HCT116 (cell line): ENCODE measurements around the gene CNST. TPM values are rescaled to one million over a fixed set of nuclear protein-coding genes. Genes with fewer than 3 reads are reported as not detected.

Experiments
- ATAC-seq: fragments of 200-7000 bp; cut with Tn5 transposase; 2 replicates; pipeline ENCODE4 v1.9.1; 2020; ENCODE audit warnings: mild to moderate bottlenecking, moderate library complexity
- BruUV-seq: library from RNA; stranded (reverse); fragments of 400-500 nt; replicated peaks from 2 replicates; lab custom pipeline; 2021; lab: Mats Ljungman, UMichigan
- CTCF ChIA-PET: fragments of 300-600 bp; sonication (Branson Sonifier 250); formaldehyde crosslinking; loops from one replicate; lab custom pipeline; 2021; ENCODE audit warnings: antibody characterized with exemption; lab: Charles Lee
- POLR2A ChIA-PET: fragments of 300-600, 350-600 bp; sonication (Branson Sonifier 250); formaldehyde crosslinking; loops from one replicate; lab custom pipeline; 2021; ENCODE audit warnings: antibody characterized with exemption; lab: Charles Lee
- RAD21 ChIA-PET, 2 experiments: fragments of 300-600 bp; sonication (Branson Sonifier 250); formaldehyde crosslinking; loops; one replicate each; lab custom pipeline; 2023; ENCODE audit warnings: low total read pairs in 2 of 2; ENCODE audit not compliant: uncharacterized antibody in 2 of 2, unreplicated experiment in 2 of 2, low non-redundant PET in 1 of 2; lab: Charles Lee
- DNase-seq: peaks from one replicate; pipeline ENCODE4 v3.0.0-alpha.2; 2010; ENCODE audit warnings: low read depth, low spot score
- H2AFZ ChIP-seq: fragments of 200-600 bp; shearing (Covaris generic), sonication (generic); 2 replicates; pipeline ENCODE4 v1.6.1; 2017; ENCODE audit warnings: low read depth, mixed run types, mixed read lengths, antibody characterized with exemption, low read length; ENCODE audit not compliant: poor library complexity, severe bottlenecking
- H3K27ac ChIP-seq: 2 replicates; pipeline ENCODE4 v1.5.1; 2012; ENCODE audit warnings: low read depth, low read length
- H3K27me3 ChIP-seq: fragments of 200-600 bp; sonication (generic); 2 replicates; pipeline ENCODE4 v1.6.1; 2016; ENCODE audit warnings: mixed run types, low read length, mixed read lengths; ENCODE audit not compliant: insufficient read depth
- H3K36me3 ChIP-seq, 2 experiments: fragments of 200-500 bp in 1 of 2; fragments of 200-600 bp in 1 of 2; sonication (Bioruptor generic) in 1 of 2; sonication (generic) in 1 of 2; 2 replicates each; pipeline versions ENCODE4 v1.5.1 to v1.6.1; 2014 to 2016; ENCODE audit warnings: low read length in 2 of 2, inconsistent platforms in 1 of 2, mixed read lengths in 1 of 2, mixed run types in 1 of 2; ENCODE audit not compliant: insufficient read depth in 2 of 2, control insufficient read depth in 1 of 2
- H3K4me1 ChIP-seq, 2 experiments: fragments of 200-600 bp in 1 of 2; sonication (generic) in 1 of 2; 2 replicates each; pipeline versions ENCODE4 v1.5.1 to v1.6.1; 2012 to 2017; ENCODE audit warnings: low read length in 2 of 2, inconsistent platforms in 1 of 2, mild to moderate bottlenecking in 1 of 2, mixed read lengths in 1 of 2, mixed run types in 1 of 2, moderate library complexity in 1 of 2; ENCODE audit not compliant: insufficient read depth in 2 of 2, control insufficient read depth in 1 of 2
- H3K4me2 ChIP-seq: fragments of 200-600 bp; sonication (generic); 2 replicates; pipeline ENCODE4 v1.6.1; 2017; ENCODE audit warnings: mixed run types, low read length, mixed read lengths
- H3K4me3 ChIP-seq, 2 experiments: fragments of 200-600 bp in 1 of 2; sonication (generic) in 1 of 2; replicated peaks in 1 of 2; 2 replicates each; pipeline ENCODE4 v1.5.1; 2011 to 2016; ENCODE audit warnings: low read length in 2 of 2, control low read depth in 1 of 2, low read depth in 1 of 2, mild to moderate bottlenecking in 1 of 2, mixed read lengths in 1 of 2, mixed run types in 1 of 2
- H3K79me2 ChIP-seq: fragments of 200-600 bp; sonication (generic); 2 replicates; pipeline ENCODE4 v1.6.1; 2017; ENCODE audit warnings: mild to moderate bottlenecking, mixed run types, low read length, moderate library complexity, mixed read lengths; ENCODE audit not compliant: insufficient read depth
- H3K9ac ChIP-seq: fragments of 200-600 bp; sonication (generic); 2 replicates; pipeline ENCODE4 v1.6.1; 2016; ENCODE audit warnings: low read length, mixed read lengths
- H3K9me2 ChIP-seq: fragments of 200-600 bp; sonication (generic), shearing (Covaris generic); 2 replicates; pipeline ENCODE4 v1.6.1; 2017; ENCODE audit warnings: mixed run types, mild to moderate bottlenecking, moderate library complexity; ENCODE audit not compliant: insufficient read depth
- H3K9me3 ChIP-seq, 2 experiments: fragments of 200-500 bp in 1 of 2; fragments of 200-600 bp in 1 of 2; sonication (Bioruptor generic) in 1 of 2; sonication (generic) in 1 of 2; 2 replicates each; pipeline ENCODE4 v1.6.1; 2014 to 2017; ENCODE audit warnings: low read length in 2 of 2, mixed read lengths in 2 of 2, inconsistent platforms in 1 of 2, low read depth in 1 of 2, mild to moderate bottlenecking in 1 of 2, mixed run types in 1 of 2, moderate library complexity in 1 of 2; ENCODE audit not compliant: control insufficient read depth in 1 of 2, insufficient read depth in 1 of 2
- H4K20me1 ChIP-seq: fragments of 200-600 bp; sonication (generic), shearing (Covaris generic); 2 replicates; pipeline ENCODE4 v1.6.1; 2017; ENCODE audit warnings: mixed run types, mild to moderate bottlenecking, moderate library complexity; ENCODE audit not compliant: insufficient read depth
- ATF3 ChIP-seq: IDR thresholded peaks from 2 replicates; pipeline ENCODE4 v1.6.1; 2012
- CBX3 ChIP-seq: IDR thresholded peaks from 2 replicates; pipeline ENCODE4 v1.6.1; 2012; ENCODE audit warnings: low read depth
- CEBPB ChIP-seq: IDR thresholded peaks from 2 replicates; pipeline ENCODE4 v1.6.1; 2012; ENCODE audit warnings: low read depth
- EGR1 ChIP-seq: IDR thresholded peaks from 2 replicates; pipeline ENCODE4 v1.6.1; 2012; ENCODE audit warnings: low read depth
- ELF1 ChIP-seq: IDR thresholded peaks from 2 replicates; pipeline ENCODE4 v1.6.1; 2012; ENCODE audit warnings: low read depth, borderline replicate concordance
- EZH2 ChIP-seq: fragments of 200-600 bp; sonication (generic); IDR thresholded peaks from 2 replicates; pipeline ENCODE4 v1.6.1; 2017; ENCODE audit warnings: antibody characterized with exemption, mixed run types
- EZH2phosphoT487 ChIP-seq: fragments of 200-600 bp; IDR thresholded peaks from 2 replicates; pipeline ENCODE4 v1.6.1; 2018; ENCODE audit warnings: antibody characterized with exemption, borderline replicate concordance
- FOSL1 ChIP-seq: IDR thresholded peaks from 2 replicates; pipeline ENCODE4 v1.6.1; 2012; ENCODE audit warnings: low read depth
- POLR2A ChIP-seq: IDR thresholded peaks from 2 replicates; pipeline ENCODE4 v1.7.0; 2011; ENCODE audit warnings: borderline replicate concordance; ENCODE audit not compliant: insufficient read depth, insufficient read length; ENCODE audit errors: extremely low read depth
- REST ChIP-seq: IDR thresholded peaks from 2 replicates; pipeline ENCODE4 v1.6.1; 2012; ENCODE audit warnings: low read depth
- SIN3A ChIP-seq: IDR thresholded peaks from 2 replicates; pipeline ENCODE4 v1.6.1; 2012; ENCODE audit warnings: low read depth
- SRF ChIP-seq: IDR thresholded peaks from 2 replicates; pipeline ENCODE4 v1.6.1; 2012; ENCODE audit warnings: low read depth
- TCF7L2 ChIP-seq: IDR thresholded peaks from 2 replicates; pipeline ENCODE4 v1.7.0; 2011; ENCODE audit warnings: borderline replicate concordance, inconsistent platforms; ENCODE audit not compliant: insufficient read depth, insufficient read length; ENCODE audit errors: extremely low read depth
- YY1 ChIP-seq: IDR thresholded peaks from 2 replicates; pipeline ENCODE4 v1.6.1; 2011; ENCODE audit warnings: low read length, low read depth, moderate library complexity, mild to moderate bottlenecking; ENCODE audit not compliant: insufficient replicate concordance; ENCODE audit errors: extremely low read depth
- ZBTB33 ChIP-seq: IDR thresholded peaks from 2 replicates; pipeline ENCODE4 v1.6.1; 2011; ENCODE audit warnings: mild to moderate bottlenecking, low read length, moderate library complexity; ENCODE audit not compliant: insufficient replicate concordance; ENCODE audit errors: extremely low read depth
- ZFX ChIP-seq: fragments of 450-650 bp; IDR thresholded peaks from 2 replicates; pipeline ENCODE4 v1.6.1; 2017
- ZNF274 ChIP-seq: fragments of 200-500 bp; sonication (Bioruptor generic); IDR thresholded peaks from 2 replicates; pipeline ENCODE4 v1.6.1; 2014; ENCODE audit warnings: mild to moderate bottlenecking, low read depth, low read length, inconsistent platforms
- intact Hi-C: fragments of 100-400 bp; cut with micrococcal nuclease; formaldehyde crosslinking; loops from 2 replicates; pipeline ENCODE4 v1.10.0; 2022
- total RNA-seq: library from RNA; stranded (reverse); gene quantifications from one replicate; pipeline ENCODE4 v1.2.1, GENCODE V29; 2021; ENCODE audit not compliant: unreplicated experiment

CNST gene
- total RNA-seq, 1 experiment from 2014 or later: 13.5 TPM

GRCh38 chr1:246587032-246587431 is 20.8 kb downstream of the CNST start (continued):
- TF ChIP-seq ZNF274 (no peak), ZBTB33 (no peak), EGR1 (no peak), POLR2A (no peak)
- TF ChIP-seq, all 23 proteins: peak for 0

GRCh38 chr1:246587606-246588005 is 21.4 kb downstream of the CNST start:
- Histone ChIP-seq H3K36me3 (no peaks in the 10 kb centered on the region), H3K4me2 (no peak overlapping the region), H4K20me1 (no peaks in the 10 kb centered on the region), H3K79me2 (peaks cover 3% of the 10 kb centered on the region), H2AFZ (no peak overlapping the region), H3K9me2 (no peaks in the 10 kb centered on the region), H3K4me1 (no peaks in the 10 kb centered on the region), H3K4me3 (no peak overlapping the region), H3K27me3 (no peaks in the 10 kb centered on the region), H3K27ac (no peak overlapping the region)
- ChIA-PET POLR2A (no interaction called here), RAD21 (no interaction called here), CTCF (no interaction called here)
- no peak for DNase-seq
- no peak for TF ChIP-seq YY1
- no peak for TF ChIP-seq CEBPB
- TF ChIP-seq EGR1: no peak
- no peak for TF ChIP-seq REST
- TF ChIP-seq CBX3: no peak
- no peak for TF ChIP-seq SIN3A
- no peak for TF ChIP-seq ATF3
- TF ChIP-seq EZH2phosphoT487: no peak
- no peak for TF ChIP-seq TCF7L2
- no peak for TF ChIP-seq ELF1
- no peak for TF ChIP-seq EZH2
- no peak for TF ChIP-seq FOSL1
- no peak for TF ChIP-seq POLR2A
- no peak for TF ChIP-seq ZFX
- no peak for TF ChIP-seq ZBTB33
- no peak for TF ChIP-seq SRF
- TF ChIP-seq, all 23 proteins: peak for 0
- no peak for ATAC-seq
- BruUV-seq: no TSS peak
- H3K9ac ChIP-seq: no peak overlapping the region
- H3K9me3 ChIP-seq: no peaks in the 10 kb centered on the region
- intact Hi-C loops: no loop called here
